ENCODE results near the gene DDIAS.

Gene DDIAS

DNA sequence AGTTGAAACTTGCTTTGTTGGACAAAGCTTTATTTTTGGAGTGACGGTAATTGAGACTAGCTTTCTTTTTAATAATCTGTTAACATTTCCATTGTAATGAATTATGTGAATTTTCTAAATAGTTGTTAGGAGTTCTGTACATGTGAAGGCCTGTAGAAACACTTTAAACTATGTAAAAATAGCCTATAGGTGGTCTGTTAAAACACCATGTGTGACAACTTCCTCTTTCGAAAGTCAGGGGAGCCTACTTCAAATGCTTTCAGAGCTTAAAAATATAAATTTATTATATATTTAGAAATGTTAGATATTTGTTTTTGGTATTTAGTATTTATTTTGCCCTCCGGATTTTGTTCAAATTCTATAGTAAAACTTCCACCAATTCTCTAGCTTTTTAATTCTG lies 28.7 kb downstream of the DDIAS start:
- Histone ChIP-seq H3K36me3 (replicated peaks) (no peaks in the 10 kb centered on the region), H3K4me3 (ENCODE audit: low read depth, low read length) (no peak overlapping the region), H3K27me3 (replicated peaks) (no peaks in the 10 kb centered on the region), H3K27ac (no peak overlapping the region)
- in situ Hi-C loops (cut with HindIII; ENCODE audit: low pct_ligation_motif_present, low sequenced_read_pairs) = no loop called here
- TF ChIP-seq, protein P1, sequence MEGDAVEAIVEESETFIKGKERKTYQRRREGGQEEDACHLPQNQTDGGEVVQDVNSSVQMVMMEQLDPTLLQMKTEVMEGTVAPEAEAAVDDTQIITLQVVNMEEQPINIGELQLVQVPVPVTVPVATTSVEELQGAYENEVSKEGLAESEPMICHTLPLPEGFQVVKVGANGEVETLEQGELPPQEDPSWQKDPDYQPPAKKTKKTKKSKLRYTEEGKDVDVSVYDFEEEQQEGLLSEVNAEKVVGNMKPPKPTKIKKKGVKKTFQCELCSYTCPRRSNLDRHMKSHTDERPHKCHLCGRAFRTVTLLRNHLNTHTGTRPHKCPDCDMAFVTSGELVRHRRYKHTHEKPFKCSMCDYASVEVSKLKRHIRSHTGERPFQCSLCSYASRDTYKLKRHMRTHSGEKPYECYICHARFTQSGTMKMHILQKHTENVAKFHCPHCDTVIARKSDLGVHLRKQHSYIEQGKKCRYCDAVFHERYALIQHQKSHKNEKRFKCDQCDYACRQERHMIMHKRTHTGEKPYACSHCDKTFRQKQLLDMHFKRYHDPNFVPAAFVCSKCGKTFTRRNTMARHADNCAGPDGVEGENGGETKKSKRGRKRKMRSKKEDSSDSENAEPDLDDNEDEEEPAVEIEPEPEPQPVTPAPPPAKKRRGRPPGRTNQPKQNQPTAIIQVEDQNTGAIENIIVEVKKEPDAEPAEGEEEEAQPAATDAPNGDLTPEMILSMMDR (IDR thresholded peaks at IDR 0.05; ENCODE audit: low read depth, low read length, missing control alignments) = no peak
- no peak for DNase-seq

DNA sequence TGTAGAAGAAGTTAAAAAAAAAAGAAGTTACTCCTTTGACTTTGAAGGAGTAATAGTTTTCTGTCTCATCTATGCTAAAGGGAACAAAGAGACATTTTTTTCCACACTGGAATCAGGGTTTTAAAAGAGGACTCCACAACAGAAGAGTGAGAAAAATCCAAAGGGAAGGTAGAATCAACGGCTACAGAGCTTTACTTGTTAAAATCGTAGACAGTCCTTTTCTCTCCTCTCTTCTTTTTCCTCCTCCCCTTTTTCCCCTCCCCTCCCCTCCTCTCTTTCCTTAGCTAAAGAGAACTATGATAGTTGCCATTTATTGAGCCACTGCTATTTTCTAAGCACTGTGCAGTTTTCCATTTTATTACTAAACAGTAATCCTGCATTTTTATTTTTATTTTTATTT lies 29.2 kb downstream of the DDIAS start:
- no peak for DNase-seq
- no peaks in the 10 kb centered on the region for H3K27me3 ChIP-seq (replicated peaks)
- in situ Hi-C loops (cut with HindIII; ENCODE audit: low pct_ligation_motif_present, low sequenced_read_pairs) = no loop called here
- H3K36me3 ChIP-seq (replicated peaks) = no peaks in the 10 kb centered on the region
- no peak overlapping the region for H3K27ac ChIP-seq
- no peak overlapping the region for H3K4me3 ChIP-seq (ENCODE audit: low read depth, low read length)
- TF ChIP-seq, protein P1 (IDR thresholded peaks at IDR 0.05; ENCODE audit: low read depth, low read length, missing control alignments) = no peak

DNA sequence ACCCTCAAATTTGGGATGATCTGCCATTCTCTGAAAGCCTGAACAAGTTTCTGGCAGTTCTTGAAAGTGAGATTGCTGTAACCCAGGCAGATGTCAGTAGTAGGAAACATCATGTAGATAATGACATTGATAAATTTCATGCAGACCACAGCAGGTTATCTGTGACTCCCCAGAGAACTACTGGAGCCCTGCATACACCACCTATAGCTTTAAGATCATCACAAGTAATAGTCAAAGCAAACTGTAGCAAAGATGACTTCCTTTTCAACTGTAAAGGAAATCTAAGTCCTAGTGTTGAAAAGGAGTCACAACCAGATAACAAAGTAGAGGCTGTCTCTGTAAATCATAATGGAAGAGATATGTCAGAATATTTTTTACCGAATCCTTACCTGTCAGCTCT lies 31.0 kb downstream of the DDIAS start:
- H3K36me3 ChIP-seq (replicated peaks) = no peaks in the 10 kb centered on the region
- H3K4me3 ChIP-seq (ENCODE audit: low read depth, low read length) = no peak overlapping the region
- TF ChIP-seq, protein P1 (IDR thresholded peaks at IDR 0.05; ENCODE audit: low read depth, low read length, missing control alignments) = no peak
- in situ Hi-C loops (cut with HindIII; ENCODE audit: low pct_ligation_motif_present, low sequenced_read_pairs) = no loop called here
- H3K27me3 ChIP-seq (replicated peaks) = no peaks in the 10 kb centered on the region
- H3K27ac ChIP-seq = no peak overlapping the region
- DNase-seq = no peak

DNA sequence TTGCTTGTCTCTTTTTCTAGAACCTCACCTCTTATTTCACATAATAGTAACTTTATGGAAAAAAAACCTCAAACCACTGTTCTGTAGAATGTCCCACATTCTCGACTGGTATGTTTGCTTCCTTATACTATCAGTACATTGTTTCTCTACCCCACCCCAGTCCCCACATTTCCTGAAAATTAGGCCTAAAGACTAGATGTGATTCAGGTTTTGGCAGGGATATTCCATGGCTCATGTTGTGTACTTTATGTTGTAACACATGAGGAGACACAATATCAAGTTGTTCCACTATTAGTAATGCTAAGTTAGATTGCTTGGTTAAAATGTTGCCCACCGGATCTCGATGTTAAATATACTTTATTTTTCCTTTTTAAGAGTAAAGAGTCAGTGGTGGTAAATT lies 34.7 kb downstream of the DDIAS start:
- in situ Hi-C loops (cut with HindIII; ENCODE audit: low pct_ligation_motif_present, low sequenced_read_pairs) = no loop called here
- TF ChIP-seq, protein P1 (IDR thresholded peaks at IDR 0.05; ENCODE audit: low read depth, low read length, missing control alignments) = no peak
- DNase-seq = peak; percentile 40

DNA sequence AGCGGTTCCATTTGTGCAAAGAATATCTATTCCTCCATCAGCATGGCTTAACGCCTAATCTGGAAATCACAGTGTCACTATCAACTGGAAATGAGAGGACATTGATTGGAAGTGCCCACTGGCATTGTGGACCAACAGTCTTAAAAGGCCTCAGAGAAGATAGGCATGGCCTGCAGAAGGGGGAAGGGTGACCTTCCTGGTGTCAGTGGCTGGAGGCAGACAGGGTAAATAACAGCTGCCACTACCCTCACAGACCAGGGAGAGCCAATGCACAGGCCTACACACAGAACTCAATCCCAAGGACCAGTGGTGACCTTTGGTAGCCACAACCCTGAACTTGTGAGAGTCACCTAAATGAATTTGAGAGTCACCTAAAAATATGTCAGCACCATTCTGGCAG lies 36.0 kb downstream of the DDIAS start:
- Histone ChIP-seq H3K36me3 (replicated peaks) (no peaks in the 10 kb centered on the region), H3K27ac (no peak overlapping the region), H3K4me3 (ENCODE audit: low read depth, low read length) (no peak overlapping the region), H3K27me3 (replicated peaks) (no peaks in the 10 kb centered on the region)
- no peak for DNase-seq
- in situ Hi-C loops (cut with HindIII; ENCODE audit: low pct_ligation_motif_present, low sequenced_read_pairs) = no loop called here
- TF ChIP-seq, protein P1 (IDR thresholded peaks at IDR 0.05; ENCODE audit: low read depth, low read length, missing control alignments) = no peak

More for the DNA sequence above, 34.7 kb downstream of the DDIAS start:
- Histone ChIP-seq H3K4me3 (ENCODE audit: low read depth, low read length) (no peak overlapping the region), H3K27me3 (replicated peaks) (no peaks in the 10 kb centered on the region), H3K27ac (peak overlapping the region; percentile 31), H3K36me3 (replicated peaks) (no peaks in the 10 kb centered on the region)

DNA sequence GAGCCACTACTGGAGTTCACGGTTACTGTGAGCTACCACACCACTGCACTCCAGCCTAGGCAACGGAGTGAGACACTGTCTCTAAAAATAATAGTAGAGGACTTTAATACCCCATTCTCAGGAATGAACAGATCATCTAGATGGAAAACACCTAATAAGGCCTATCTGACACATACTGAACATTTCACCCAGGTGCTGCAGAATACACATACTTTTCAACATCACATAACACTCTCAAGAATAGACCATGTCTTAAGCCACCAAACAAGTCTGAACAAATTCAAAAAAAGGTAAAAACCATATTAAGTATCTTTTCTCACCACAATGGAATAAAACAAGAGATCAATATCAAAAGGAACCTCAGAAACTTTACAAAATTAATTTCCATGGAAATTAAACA lies 37.9 kb downstream of the DDIAS start:
- H3K4me3 ChIP-seq (ENCODE audit: low read depth, low read length) = no peak overlapping the region
- H3K27me3 ChIP-seq (replicated peaks) = no peaks in the 10 kb centered on the region
- no peaks in the 10 kb centered on the region for H3K36me3 ChIP-seq (replicated peaks)
- TF ChIP-seq, protein P1 (IDR thresholded peaks at IDR 0.05; ENCODE audit: low read depth, low read length, missing control alignments) = no peak
- in situ Hi-C loops (cut with HindIII; ENCODE audit: low pct_ligation_motif_present, low sequenced_read_pairs) = no loop called here
- no peak overlapping the region for H3K27ac ChIP-seq
- DNase-seq = no peak

Measured in brain microvascular endothelial cell (primary cell).